Breast epithelium (tissue), 3 donors: ENCODE results near the gene ZNF341.

Experiments
- CTCF ChIP-seq, 3 donors: fragments of 450-650 bp; IDR thresholded peaks; one replicate each; pipeline ENCODE4 v1.5.1; 2016 to 2017; ENCODE audit warnings: antibody characterized with exemption in 3 of 3, mild to moderate bottlenecking in 3 of 3, moderate library complexity in 3 of 3
- POLR2AphosphoS5 ChIP-seq, 3 donors: sonication (generic); formaldehyde crosslinking; IDR thresholded peaks; one replicate each; pipeline ENCODE4 v1.6.1; 2017; ENCODE audit warnings: antibody characterized with exemption in 3 of 3

- TF ChIP-seq CTCF (IDR thresholded peaks at IDR 0.05) (no peak), POLR2AphosphoS5 (IDR thresholded peaks at IDR 0.05) (no peak)
Measured at GRCh38 chr20:33783256-33783655, 51.5 kb downstream of the ZNF341 start.
